OCI-M2 (cell line): Measurements from ENCODE around the gene SWI5.

ENCODE experiments used
- DNase-seq: peaks from one replicate; lab custom pipeline; 2025; ENCODE audit not compliant: unreplicated experiment; lab: John Stamatoyannopoulos, UW

Gene SWI5

DNA sequence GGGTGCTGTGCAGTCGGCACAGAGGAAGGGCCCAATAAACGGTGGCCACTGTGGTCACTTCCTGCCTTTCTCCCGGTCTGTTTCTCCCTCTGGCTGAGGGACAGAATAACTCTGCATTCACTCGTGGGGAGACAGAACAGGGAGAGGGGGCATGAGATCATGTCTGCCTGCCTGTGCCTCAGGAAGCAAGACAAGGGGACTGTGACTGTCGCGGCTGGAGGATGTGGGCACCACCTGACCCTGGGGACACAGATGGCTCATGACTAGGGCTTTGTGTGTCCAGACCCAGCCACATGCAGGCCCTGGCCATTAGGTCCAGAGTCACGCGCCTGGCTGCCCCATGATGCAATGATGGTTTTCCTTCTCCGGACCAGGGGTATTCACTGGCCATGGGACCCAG lies 40.3 kb downstream of the SWI5 start:
- DNase-seq: no peak

DNA sequence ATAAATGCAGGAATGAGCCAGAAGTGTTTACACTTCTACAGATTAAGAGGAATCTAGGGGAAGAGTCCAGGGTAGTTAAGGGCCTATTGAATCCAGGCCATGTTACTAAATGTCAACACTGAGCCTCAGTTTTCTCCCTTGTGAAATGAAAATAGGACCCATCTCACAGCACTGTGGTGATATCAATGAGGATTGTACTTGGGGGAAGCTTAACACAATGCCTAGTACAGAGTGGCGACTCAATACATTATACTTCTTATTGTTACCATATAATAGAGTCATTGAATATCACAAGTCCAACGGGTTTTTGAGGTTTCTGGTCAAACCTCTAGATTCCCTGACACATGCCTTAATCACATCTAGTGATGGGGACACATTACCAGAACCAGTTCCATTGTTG lies 41.6 kb downstream of the SWI5 start:
- DNase-seq: no peak

DNA sequence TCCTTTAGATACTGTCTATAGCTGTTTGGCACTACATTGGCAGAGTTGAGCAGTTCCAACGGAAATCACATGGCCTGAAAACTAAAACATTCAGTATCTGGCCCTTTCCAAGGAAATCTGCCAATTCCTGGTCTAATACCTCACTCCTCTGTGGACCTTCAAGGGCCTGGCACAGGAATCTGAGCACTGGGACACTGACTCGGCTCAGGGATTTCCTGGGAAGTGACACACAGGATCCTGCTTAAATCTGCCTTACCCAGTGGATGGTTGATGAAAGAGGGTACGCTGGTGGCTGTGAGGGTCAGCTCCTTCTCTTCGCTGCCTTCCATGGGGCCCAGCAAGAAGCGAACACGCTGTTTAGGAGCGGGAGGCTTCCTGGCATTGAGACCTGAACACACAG lies 45.3 kb downstream of the SWI5 start:
- no peak for DNase-seq

DNA sequence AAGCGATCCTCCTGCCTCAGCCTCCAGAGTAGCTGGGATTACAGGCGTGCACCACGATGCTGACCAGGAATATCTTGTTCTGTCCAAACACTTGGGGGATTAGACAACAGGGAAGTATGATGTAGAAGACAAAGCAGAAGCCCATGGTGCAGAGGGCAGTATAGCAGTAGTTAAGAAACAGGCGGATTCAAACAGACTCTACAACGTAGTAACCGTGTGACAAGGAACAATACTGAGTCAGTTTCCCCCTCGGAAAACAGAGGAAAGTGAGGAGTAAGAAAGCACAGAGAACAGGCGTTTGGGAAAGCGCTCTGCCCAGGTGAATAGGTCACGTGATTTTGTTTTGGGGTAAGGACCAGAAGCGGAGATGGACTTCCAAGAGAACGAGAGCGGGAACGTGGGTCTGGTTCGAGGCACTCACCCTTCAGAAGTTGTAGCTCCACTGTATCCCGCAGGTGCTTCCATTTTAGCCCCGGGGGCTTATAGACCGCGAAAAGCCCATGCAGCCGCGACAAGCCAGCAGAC lies 45.9 kb downstream of the SWI5 start:
- no peak for DNase-seq

DNA sequence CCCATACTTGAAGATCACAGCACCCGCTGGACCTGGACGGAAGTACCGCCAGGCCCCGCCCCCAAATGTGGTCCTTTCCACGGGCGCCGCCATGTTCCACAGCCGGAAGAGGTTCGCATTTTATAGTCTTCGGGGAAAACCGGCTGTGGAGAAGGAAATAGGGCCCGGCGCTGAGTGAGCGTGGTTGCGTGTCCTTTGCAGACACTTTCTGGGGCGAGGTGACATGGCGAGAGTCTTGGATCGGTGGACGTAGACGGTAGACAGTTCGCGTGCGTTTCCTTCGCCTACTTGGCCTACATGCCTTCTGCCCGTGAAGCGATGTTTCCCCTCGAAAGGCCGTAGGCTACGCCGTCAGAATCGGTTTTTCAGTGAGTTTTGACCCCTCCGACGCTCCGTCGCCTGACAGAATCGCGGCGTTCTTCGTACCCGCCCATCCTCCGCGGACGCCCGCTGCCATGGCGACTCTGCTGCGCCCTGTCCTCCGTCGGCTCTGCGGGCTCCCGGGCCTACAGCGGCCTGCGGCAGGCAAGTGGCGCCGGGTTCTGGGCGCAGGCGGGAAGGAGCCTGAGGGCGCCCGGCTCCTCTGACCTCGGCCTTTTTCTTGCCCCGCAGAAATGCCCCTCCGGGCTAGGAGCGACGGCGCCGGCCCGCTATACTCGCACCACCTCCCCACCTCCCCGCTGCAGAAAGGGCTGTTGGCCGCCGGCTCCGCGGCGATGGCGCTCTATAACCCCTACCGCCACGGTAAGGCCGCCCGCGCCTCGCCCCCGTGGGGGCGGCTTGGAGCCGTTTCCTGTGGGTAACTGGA lies 46.5 kb downstream of the SWI5 start, which contains the start of the genes COQ4 and TRUB2:
TSS of gene COQ4 (plus strand) at position 436 of the 808 bp plus-strand sequence. CDS start at position 456, 20 bp downstream.
TSS of gene TRUB2 (minus strand) at position 44 of the 808 bp plus-strand sequence. CDS start at position 5, 39 bp downstream.
- DNase-seq: peak; percentile 84

DNA sequence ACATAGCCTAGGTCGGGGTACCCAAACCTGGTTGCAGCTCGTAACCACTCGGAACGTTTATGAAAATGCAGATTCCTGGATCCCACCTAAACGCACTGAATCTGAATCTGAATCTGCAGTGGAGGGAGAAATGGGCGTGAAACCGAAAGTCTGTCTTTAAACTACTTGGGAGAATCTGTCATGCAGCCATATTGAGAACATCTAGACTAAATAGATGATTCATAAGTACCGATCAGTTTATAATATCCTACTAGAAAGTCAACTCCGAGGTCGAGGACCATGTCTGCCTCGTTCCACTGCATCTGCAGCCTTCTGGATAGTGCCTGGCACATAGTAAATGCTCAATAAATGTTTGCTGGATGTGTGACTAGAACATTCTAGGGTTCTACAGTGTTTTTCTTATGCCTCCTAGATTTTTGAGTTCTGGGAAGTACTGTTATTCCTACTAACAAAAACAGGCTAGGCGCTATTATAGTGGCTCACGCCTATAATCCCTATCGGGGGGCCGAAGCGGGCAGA lies 47.2 kb downstream of the SWI5 start:
- DNase-seq: no peak

DNA sequence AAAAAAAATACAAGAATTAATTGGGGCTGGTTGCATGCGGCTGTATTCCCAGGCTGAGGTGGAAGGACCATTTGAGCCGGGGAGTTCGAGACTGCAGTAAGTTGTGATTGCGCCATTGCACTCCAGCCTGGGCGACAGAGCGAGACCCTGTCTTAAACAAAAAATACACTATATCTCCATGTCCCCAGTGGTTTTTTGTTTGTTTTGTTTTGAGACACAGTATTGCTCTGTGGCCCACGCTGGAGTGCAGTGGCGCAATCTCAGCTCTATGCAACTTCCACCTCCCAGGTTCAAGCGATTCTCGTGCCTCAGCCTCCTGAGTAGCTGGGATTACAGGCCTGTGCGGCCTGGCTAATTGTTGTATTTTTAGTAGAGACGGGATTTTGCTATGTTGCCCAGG lies 47.7 kb downstream of the SWI5 start:
- no peak for DNase-seq

DNA sequence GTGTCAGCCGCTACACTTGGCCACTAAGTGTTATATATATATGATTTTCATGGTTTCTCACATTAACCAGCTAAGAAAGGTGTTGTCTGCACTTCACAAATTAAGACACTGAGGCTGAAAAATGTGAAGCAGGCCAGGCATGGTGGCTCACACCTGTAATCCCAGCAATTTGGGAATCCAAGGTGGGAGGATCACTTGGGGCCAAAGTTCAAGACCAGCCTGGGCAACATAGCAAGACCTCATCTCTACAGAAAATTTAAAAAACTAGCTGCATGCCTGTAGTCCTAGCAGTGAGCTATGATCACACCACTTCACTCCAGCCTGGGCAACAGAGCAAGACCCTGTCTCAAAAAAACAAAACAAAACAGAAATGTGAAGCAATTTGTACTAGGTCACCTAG lies 48.3 kb downstream of the SWI5 start:
- no peak for DNase-seq

DNA sequence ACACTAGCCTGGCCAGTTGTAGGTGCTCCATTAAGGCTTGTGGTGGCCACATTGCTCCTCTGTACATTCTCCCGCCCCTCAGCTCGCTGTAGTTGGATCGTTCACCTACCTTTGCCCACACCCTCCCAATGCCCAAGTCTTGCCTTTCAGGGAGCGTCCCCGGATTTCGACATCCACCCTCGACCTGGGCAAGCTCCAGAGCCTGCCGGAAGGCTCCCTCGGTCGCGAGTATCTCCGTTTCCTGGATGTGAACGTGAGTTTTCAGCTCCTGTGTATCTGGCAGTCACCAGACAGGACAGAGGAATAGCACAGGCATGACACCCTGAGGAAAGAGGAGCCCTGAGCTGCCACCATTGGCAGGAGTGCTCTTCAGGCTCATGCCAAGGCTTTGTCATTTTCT lies 49.6 kb downstream of the SWI5 start:
- DNase-seq: no peak

DNA sequence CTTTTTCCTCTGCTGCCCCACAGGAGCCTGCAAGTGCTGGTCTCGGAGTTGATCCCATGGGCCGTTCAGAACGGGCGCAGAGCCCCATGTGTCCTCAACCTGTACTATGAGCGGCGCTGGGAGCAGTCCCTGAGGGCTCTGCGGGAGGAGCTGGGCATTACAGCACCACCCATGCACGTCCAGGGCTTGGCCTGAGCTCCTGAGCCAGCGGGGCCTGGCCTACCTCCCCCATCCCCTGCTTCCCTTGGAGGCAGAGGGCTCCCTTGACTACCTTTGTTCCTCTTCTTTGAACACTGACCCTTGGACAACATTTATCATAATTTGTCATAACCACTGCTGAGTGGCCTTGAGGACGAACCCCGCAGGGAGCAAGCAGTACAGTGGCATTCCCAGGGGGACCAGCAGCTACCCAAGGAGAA lies 57.4 kb downstream of the SWI5 start:
- DNase-seq: no peak

DNA sequence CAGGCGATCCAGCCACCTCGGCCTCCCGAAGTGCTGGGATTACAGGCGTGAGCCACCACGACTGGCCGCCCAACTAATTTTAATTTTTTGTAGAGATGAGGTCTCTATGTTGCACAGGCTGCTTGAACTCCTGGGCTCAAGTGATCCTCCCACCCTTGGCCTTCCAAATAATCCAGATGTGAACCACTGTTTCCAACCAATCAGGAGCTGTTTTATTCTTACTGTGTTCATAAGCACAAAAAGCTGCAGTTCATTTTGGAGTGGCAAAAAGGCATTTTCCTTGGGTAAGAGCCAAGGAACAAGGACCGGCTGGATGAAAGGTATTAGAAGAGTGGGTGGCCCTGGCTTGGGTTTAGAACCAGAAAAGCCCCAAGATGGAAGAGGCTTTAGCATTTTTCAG lies 59.1 kb downstream of the SWI5 start:
- DNase-seq: no peak

DNA sequence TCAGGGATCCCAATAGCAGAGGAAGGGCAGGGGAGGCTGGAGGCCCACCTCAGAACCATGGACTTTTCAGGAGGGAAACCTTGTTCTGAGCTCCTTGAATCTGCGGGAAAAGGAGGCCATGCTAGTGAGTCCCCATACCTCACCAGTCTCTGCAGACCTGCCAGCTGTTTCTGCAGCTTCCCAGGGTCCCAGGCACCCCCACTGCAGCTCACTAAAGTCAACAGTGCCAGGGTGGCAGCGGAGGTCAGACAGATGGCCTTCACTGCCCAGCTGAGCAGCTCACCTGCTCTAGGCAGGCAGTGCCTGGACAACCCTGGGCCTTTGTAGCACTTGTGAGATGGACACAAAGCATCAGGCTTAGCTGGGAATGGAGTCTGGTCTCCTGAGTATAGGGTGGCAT lies 59.8 kb downstream of the SWI5 start:
- no peak for DNase-seq

DNA sequence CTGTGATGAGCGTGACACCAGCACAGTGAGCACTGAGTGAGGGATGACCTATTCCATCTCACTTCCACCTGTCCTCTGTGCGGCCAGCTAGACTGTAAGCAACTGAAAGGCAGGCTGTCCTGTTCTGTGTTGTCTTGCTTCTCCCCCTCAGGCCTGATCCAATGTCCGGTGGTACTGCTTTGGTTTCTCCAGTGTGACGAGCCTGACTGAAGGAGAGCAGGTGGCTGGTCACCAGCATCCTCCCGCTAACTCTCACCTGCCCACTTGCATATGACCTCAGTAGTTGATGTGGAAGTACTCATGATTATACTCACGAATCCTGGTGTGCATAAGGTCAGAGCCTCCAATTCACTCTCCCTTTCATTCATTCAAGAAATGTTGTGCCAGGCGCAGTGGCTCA lies 61.9 kb downstream of the SWI5 start:
- DNase-seq: no peak
